ENCODE data around the gene CCDC142.

CCDC142 gene

DNA sequence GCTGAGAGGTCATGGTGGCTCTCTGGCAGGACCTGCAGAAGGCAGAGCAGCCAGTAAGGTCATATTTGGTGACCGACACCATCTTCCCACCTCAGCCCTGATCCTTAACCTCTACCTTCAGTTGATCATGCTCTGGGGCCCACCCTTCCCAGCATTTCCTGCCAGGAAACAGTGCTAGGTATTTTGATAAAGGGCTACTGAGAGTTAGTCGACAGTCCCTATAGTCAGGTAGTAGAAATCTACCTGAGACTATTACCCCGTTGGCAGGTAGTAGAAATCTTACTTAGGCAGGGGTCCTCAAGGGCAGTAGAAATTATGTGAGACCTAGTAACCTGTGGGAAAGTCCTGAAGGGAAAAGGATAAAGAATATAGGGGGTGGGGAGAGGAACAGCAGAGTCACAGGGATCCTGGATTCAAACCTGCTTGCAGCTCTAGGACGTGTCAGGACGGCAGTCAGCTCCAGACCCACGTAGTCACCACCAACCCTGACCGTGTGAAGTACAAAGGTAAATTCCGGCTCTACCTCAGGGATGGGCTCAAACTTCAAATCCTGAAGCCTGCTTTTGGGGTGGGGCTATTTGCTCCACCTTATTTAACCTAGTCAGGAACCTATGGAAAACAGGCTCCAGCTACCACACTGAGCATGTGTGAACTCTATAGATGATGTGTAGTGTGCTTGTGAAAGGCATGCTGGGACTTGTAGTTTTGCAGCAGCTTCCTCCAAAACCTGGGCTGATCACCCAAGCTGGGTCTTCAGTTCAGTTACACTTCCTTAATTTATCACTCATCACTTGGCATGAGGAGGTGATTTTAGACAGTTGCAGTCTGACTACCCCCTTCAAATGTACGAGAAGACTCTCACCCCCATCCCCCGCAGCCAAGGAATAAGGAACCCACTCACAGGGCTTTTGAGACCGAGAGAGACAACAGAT, 43.2 kb upstream of the CCDC142 start, which contains the start of gene DQX1:
Gene DQX1 (minus strand): TSS at position 515 of the 932 bp plus-strand sequence. CDS start 502 bp downstream, at position 13.
- Histone ChIP-seq H3K27me3 (ENCODE audit: control insufficient read depth in 1 of 2, insufficient read depth in 2 of 2, low read length in 2 of 2) (no peaks in the 10 kb centered on the region), H3K4me3 (ENCODE audit: low read depth in 1 of 2, low read length in 2 of 2) (no peak within 1 kb of the TSS), H3K9me3 (ENCODE audit: low read length) (no peaks in the 10 kb centered on the region), H3K4me1 (ENCODE audit: insufficient read depth, low read length) (peaks cover 19% of the 10 kb centered on the region), H3K27ac (ENCODE audit: low read depth, low read length) (no peak within 1 kb of the TSS), H3K9ac (ENCODE audit: low read length) (no peak within 1 kb of the TSS), H3K36me3 (ENCODE audit: insufficient read depth, low read length) (peaks cover 30% of the 10 kb centered on the region)

GRCh38 chr2:74524955-74525716, 42.3 kb upstream of the CCDC142 start:
- Histone ChIP-seq H3K27me3 (ENCODE audit: control insufficient read depth in 1 of 2, insufficient read depth in 2 of 2, low read length in 2 of 2) (no peaks in the 10 kb centered on the region), H3K36me3 (ENCODE audit: insufficient read depth, low read length) (peaks cover 30% of the 10 kb centered on the region), H3K4me1 (ENCODE audit: insufficient read depth, low read length) (peaks cover 15% of the 10 kb centered on the region), H3K9ac (ENCODE audit: low read length) (no peak overlapping the region), H3K9me3 (ENCODE audit: low read length) (no peaks in the 10 kb centered on the region), H3K27ac (ENCODE audit: low read depth, low read length) (no peak overlapping the region), H3K4me3 (ENCODE audit: low read depth in 1 of 2, low read length in 2 of 2) (no peak overlapping the region)

- H3K36me3 ChIP-seq (ENCODE audit: insufficient read depth, low read length) = peaks cover 30% of the 10 kb centered on the region
- H3K9ac ChIP-seq (ENCODE audit: low read length) = no peak overlapping the region
- peaks cover 0 to 9% of the 10 kb centered on the region in 2 donors for H3K27me3 ChIP-seq (ENCODE audit: control insufficient read depth in 1 of 2, insufficient read depth in 2 of 2, low read length in 2 of 2)
- H3K4me1 ChIP-seq (ENCODE audit: insufficient read depth, low read length) = peaks cover 14% of the 10 kb centered on the region
- H3K9me3 ChIP-seq (ENCODE audit: low read length) = no peaks in the 10 kb centered on the region
- no peak overlapping the region for H3K27ac ChIP-seq (ENCODE audit: low read depth, low read length)
- no peak overlapping the region for H3K4me3 ChIP-seq (ENCODE audit: low read depth in 1 of 2, low read length in 2 of 2)
Measured at GRCh38 chr2:74524005-74524404, 41.2 kb upstream of the CCDC142 start.

GRCh38 chr2:74522516-74522915, 39.7 kb upstream of the CCDC142 start:
- peaks cover 21% of the 10 kb centered on the region for H3K36me3 ChIP-seq (ENCODE audit: insufficient read depth, low read length)
- H3K27me3 ChIP-seq (ENCODE audit: control insufficient read depth in 1 of 2, insufficient read depth in 2 of 2, low read length in 2 of 2) = peaks cover 15 to 21% of the 10 kb centered on the region in 2 donors
- H3K27ac ChIP-seq (ENCODE audit: low read depth, low read length) = no peak overlapping the region
- no peak overlapping the region for H3K4me3 ChIP-seq (ENCODE audit: low read depth in 1 of 2, low read length in 2 of 2)
- H3K9me3 ChIP-seq (ENCODE audit: low read length) = no peaks in the 10 kb centered on the region
- H3K9ac ChIP-seq (ENCODE audit: low read length) = no peak overlapping the region
- no peaks in the 10 kb centered on the region for H3K4me1 ChIP-seq (ENCODE audit: insufficient read depth, low read length)

DNA sequence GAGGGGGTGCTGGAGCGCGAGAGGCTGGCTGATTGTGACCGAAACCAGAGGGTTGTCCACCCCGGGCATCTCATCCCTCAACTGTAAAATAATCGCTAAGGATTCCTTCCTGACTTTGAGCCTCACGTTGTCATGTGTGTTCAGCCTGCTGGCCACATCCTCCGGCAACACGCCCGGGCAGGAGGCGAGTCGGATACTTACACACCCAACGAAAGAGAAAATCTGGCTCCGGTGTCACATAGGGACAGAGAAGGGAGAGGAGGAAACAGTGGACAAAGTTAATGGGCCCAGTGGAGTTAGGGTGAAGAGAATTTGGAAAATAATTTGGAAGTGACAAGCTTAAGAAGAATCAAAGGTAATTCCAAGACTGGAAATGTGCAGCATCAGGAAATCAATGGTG, 33.9 kb upstream of the CCDC142 start:
- Histone ChIP-seq H3K27ac (ENCODE audit: low read depth, low read length) (no peak overlapping the region), H3K9ac (ENCODE audit: low read length) (no peak overlapping the region), H3K27me3 (ENCODE audit: control insufficient read depth in 1 of 2, insufficient read depth in 2 of 2, low read length in 2 of 2) (peaks cover 63 to 80% of the 10 kb centered on the region in 2 donors), H3K9me3 (ENCODE audit: low read length) (no peaks in the 10 kb centered on the region), H3K36me3 (ENCODE audit: insufficient read depth, low read length) (no peaks in the 10 kb centered on the region), H3K4me3 (ENCODE audit: low read depth in 1 of 2, low read length in 2 of 2) (no peak overlapping the region), H3K4me1 (ENCODE audit: insufficient read depth, low read length) (peaks cover 6% of the 10 kb centered on the region)

- Histone ChIP-seq H3K4me3 (ENCODE audit: low read depth in 1 of 2, low read length in 2 of 2) (no peak overlapping the region), H3K4me1 (ENCODE audit: insufficient read depth, low read length) (peaks cover 6% of the 10 kb centered on the region), H3K9me3 (ENCODE audit: low read length) (no peaks in the 10 kb centered on the region), H3K27me3 (ENCODE audit: control insufficient read depth in 1 of 2, insufficient read depth in 2 of 2, low read length in 2 of 2) (peaks cover 65 to 83% of the 10 kb centered on the region in 2 donors), H3K9ac (ENCODE audit: low read length) (no peak overlapping the region), H3K27ac (ENCODE audit: low read depth, low read length) (no peak overlapping the region), H3K36me3 (ENCODE audit: insufficient read depth, low read length) (no peaks in the 10 kb centered on the region)
Measured at GRCh38 chr2:74515981-74516633, 33.3 kb upstream of the CCDC142 start.

GRCh38 chr2:74515271-74515980, 32.6 kb upstream of the CCDC142 start:
- no peak overlapping the region for H3K4me3 ChIP-seq (ENCODE audit: low read depth in 1 of 2, low read length in 2 of 2)
- peaks cover 6% of the 10 kb centered on the region for H3K4me1 ChIP-seq (ENCODE audit: insufficient read depth, low read length)
- no peak overlapping the region for H3K9ac ChIP-seq (ENCODE audit: low read length)
- peaks cover 65 to 90% of the 10 kb centered on the region in 2 donors for H3K27me3 ChIP-seq (ENCODE audit: control insufficient read depth in 1 of 2, insufficient read depth in 2 of 2, low read length in 2 of 2)
- no peaks in the 10 kb centered on the region for H3K9me3 ChIP-seq (ENCODE audit: low read length)
- H3K27ac ChIP-seq (ENCODE audit: low read depth, low read length) = no peak overlapping the region
- no peaks in the 10 kb centered on the region for H3K36me3 ChIP-seq (ENCODE audit: insufficient read depth, low read length)

- Histone ChIP-seq H3K36me3 (ENCODE audit: insufficient read depth, low read length) (no peaks in the 10 kb centered on the region), H3K4me3 (ENCODE audit: low read depth in 1 of 2, low read length in 2 of 2) (no peak within 1 kb of the TSS), H3K9me3 (ENCODE audit: low read length) (no peaks in the 10 kb centered on the region), H3K27me3 (ENCODE audit: control insufficient read depth in 1 of 2, insufficient read depth in 2 of 2, low read length in 2 of 2) (peaks cover 65 to 94% of the 10 kb centered on the region in 2 donors), H3K4me1 (ENCODE audit: insufficient read depth, low read length) (peaks cover 6% of the 10 kb centered on the region), H3K27ac (ENCODE audit: low read depth, low read length) (no peak within 1 kb of the TSS), H3K9ac (ENCODE audit: low read length) (no peak within 1 kb of the TSS)
Measured at GRCh38 chr2:74514368-74515270, 31.8 kb upstream of the CCDC142 start, which contains the start of gene TLX2. Gene TLX2, plus strand, starts transcription at chr2:74514450. Its CDS starts 357 bp downstream, at chr2:74514807.

GRCh38 chr2:74513605-74514367, 31.0 kb upstream of the CCDC142 start:
- no peaks in the 10 kb centered on the region for H3K9me3 ChIP-seq (ENCODE audit: low read length)
- no peak overlapping the region for H3K9ac ChIP-seq (ENCODE audit: low read length)
- no peak overlapping the region for H3K4me3 ChIP-seq (ENCODE audit: low read depth in 1 of 2, low read length in 2 of 2)
- H3K27ac ChIP-seq (ENCODE audit: low read depth, low read length) = no peak overlapping the region
- H3K36me3 ChIP-seq (ENCODE audit: insufficient read depth, low read length) = no peaks in the 10 kb centered on the region
- peaks cover 6% of the 10 kb centered on the region for H3K4me1 ChIP-seq (ENCODE audit: insufficient read depth, low read length)
- H3K27me3 ChIP-seq (ENCODE audit: control insufficient read depth in 1 of 2, insufficient read depth in 2 of 2, low read length in 2 of 2) = peaks cover 63 to 85% of the 10 kb centered on the region in 2 donors
